ENCODE measurements around the gene COL20A1. TPM values are rescaled to one million over a fixed set of nuclear protein-coding genes. Genes with fewer than 3 reads are reported as not detected.

The COL20A1 gene
- total and polyA plus RNA-seq, 4 donors, result 0.09 to 0.15 TPM; not detected in 2

DNA sequence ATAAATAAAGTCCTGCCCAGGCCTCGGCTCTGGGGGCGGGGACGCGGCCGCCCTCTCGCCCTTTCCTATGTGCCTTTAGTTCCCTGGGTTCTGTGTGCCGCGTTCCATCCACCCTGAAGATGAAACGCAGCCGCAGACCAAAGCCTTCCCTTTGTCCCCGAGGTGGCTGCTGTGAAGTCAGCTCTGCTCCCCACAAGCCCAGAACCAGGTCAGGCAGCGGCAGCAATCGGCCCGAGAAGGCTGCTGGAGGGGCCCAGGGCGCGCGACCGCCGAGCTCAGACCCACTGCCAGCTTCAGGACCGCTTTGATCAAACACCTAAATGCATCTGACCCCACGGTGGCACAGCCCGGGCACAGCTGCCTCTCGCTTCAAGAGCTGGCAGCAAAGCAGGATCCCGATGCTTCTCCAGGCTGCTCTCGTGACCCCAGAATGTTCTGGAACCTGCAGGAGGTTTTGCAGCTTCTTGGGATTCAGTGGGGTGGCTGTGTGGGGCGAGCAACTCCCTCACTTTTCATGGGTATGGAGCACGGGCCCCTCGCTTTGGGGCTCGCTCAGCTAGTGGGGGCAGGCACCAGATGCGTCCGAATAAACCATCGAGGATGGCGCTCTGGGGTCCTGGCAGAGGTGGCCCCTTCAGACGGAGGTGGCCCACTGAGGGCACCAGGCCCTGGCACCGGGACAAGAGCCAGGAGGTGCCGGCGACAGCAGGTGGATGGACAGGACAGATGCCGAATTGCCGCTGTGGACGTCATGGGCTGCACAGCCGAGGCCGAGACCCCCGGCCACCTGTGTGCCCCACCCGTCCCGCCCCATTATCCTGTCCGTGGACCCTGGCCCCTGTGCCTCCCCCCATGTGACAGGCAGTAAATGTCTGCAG is 55.2 kb downstream of the COL20A1 start:
- ATAC-seq (ENCODE audit: low FRiP score), result no peak
- Histone ChIP-seq H3K27me3 (ENCODE audit: control insufficient read depth in 1 of 2, insufficient read depth in 2 of 2, low read length in 1 of 2) (no peaks in the 10 kb centered on the region), H3K36me3 (ENCODE audit: control insufficient read depth in 1 of 2, insufficient read depth in 2 of 2, low read length in 1 of 2) (no peaks in the 10 kb centered on the region), H3K4me3 (ENCODE audit: low read length in 2 of 2) (no peak overlapping the region), H3K27ac (ENCODE audit: low read depth in 1 of 2, low read length in 2 of 2) (no peak overlapping the region), H3K4me1 (ENCODE audit: control insufficient read depth in 1 of 2, insufficient read depth in 2 of 2, low read length in 2 of 2) (no peaks in the 10 kb centered on the region), H3K9me3 (ENCODE audit: control insufficient read depth, low read length) (no peaks in the 10 kb centered on the region)
- WGBS, 2 donors, result 83 to 85% methylated on average over 46 of the region's 46 CpGs
- intact Hi-C loops (cut with DNase I), result no loop called here
- DNase-seq, result no peak

DNA sequence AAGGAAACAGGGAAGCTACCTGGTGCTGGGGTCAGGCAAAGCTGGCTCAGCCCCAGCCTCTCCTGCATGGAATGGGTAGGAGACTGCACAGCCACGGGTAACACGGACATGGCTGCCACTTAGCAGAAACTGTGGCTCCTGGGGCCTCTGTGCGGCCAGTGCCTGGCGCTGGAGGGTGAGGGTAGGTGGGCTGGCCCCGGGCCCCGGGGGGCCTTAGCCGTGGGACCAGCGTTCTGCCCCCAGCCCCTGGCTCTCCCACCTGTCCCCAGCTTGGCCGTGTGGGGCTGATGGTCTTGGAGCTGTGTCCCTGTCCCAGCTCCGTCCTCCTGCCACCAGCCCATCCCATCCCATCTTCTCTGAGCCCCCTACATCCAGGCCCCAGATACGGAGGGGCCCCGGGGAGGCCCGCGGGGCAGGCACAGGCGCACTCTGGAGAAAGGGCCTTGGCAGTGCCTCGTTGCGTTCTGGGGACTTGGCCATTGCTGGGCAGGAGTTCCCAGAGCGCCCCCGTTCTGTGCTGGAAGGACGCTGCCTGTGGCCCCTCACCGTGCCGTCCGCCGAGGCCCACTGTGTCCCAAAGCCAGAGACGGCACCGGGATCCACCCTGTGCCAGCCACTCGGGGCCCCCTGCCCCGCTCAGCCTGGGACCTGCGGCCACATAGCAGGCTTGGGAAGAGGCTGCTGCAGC is 56.0 kb downstream of the COL20A1 start:
- Histone ChIP-seq H3K27ac (ENCODE audit: low read depth in 1 of 2, low read length in 2 of 2) (no peak overlapping the region), H3K27me3 (ENCODE audit: control insufficient read depth in 1 of 2, insufficient read depth in 2 of 2, low read length in 1 of 2) (no peaks in the 10 kb centered on the region)
- no peak for DNase-seq

DNA sequence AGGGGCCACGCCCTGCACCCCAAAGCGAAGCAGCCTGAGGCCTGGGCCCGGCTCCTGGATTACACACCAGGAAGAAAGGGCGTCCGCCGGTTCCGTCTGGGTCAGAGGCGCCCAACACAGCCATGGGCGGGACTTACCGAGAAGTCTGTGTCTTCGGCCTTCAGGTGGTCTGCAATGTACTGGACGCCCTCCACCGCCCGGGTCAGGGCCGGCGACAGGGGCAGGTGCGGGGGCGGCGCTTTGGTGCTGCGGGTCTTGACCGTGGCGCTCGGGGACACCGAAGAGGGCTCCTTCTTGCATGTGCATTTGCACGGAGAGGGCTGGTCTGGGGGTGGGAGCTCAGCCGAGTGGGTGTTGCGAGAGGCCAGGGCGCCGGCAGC is 56.5 kb downstream of the COL20A1 start:
- DNase-seq, result no peak
- 85 to 87% methylated on average over 29 of the region's 29 CpGs for WGBS, 2 donors
- Histone ChIP-seq H3K4me3 (ENCODE audit: low read length in 2 of 2) (no peak overlapping the region), H3K4me1 (ENCODE audit: control insufficient read depth in 1 of 2, insufficient read depth in 2 of 2, low read length in 2 of 2) (no peaks in the 10 kb centered on the region), H3K27ac (ENCODE audit: low read depth in 1 of 2, low read length in 2 of 2) (no peak overlapping the region), H3K9me3 (ENCODE audit: control insufficient read depth, low read length) (no peaks in the 10 kb centered on the region), H3K36me3 (ENCODE audit: control insufficient read depth in 1 of 2, insufficient read depth in 2 of 2, low read length in 1 of 2) (no peaks in the 10 kb centered on the region), H3K27me3 (ENCODE audit: control insufficient read depth in 1 of 2, insufficient read depth in 2 of 2, low read length in 1 of 2) (no peaks in the 10 kb centered on the region)
- intact Hi-C loops (cut with DNase I), result no loop called here
- ATAC-seq (ENCODE audit: low FRiP score), result no peak

More for the DNA sequence above, 56.0 kb downstream of the COL20A1 start:
- WGBS, 2 donors, result 87 to 88% methylated on average over 28 to 29 of the region's 29 CpGs
- ATAC-seq (ENCODE audit: low FRiP score), result no peak
- H3K36me3 ChIP-seq (ENCODE audit: control insufficient read depth in 1 of 2, insufficient read depth in 2 of 2, low read length in 1 of 2), result no peaks in the 10 kb centered on the region
- no peaks in the 10 kb centered on the region for H3K4me1 ChIP-seq (ENCODE audit: control insufficient read depth in 1 of 2, insufficient read depth in 2 of 2, low read length in 2 of 2)
- no peak overlapping the region for H3K4me3 ChIP-seq (ENCODE audit: low read length in 2 of 2)
- intact Hi-C loops (cut with DNase I), result no loop called here
- H3K9me3 ChIP-seq (ENCODE audit: control insufficient read depth, low read length), result no peaks in the 10 kb centered on the region

DNA sequence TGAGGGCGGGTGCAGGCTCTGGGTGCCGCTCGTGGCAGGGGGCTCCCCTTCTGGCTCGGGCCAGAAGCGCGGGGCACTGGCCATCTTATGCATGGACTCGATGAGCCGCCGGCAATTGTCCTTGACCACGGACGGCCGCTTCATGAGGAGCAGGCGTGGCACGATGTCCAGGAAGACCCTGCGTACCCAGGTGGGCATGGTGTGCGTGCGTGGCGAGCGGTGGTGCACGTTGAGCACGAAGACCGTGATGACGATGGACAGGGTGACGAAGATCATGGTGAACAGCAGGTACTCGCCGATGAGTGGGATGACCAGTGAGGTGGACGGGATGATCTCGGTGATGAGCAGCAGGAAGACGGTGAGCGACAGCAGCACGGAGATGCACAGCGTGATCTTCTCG is 57.2 kb downstream of the COL20A1 start:
- Histone ChIP-seq H3K27ac (ENCODE audit: low read depth in 1 of 2, low read length in 2 of 2) (no peak overlapping the region), H3K27me3 (ENCODE audit: control insufficient read depth in 1 of 2, insufficient read depth in 2 of 2, low read length in 1 of 2) (no peaks in the 10 kb centered on the region), H3K4me3 (ENCODE audit: low read length in 2 of 2) (no peak overlapping the region), H3K9me3 (ENCODE audit: control insufficient read depth, low read length) (no peaks in the 10 kb centered on the region), H3K4me1 (ENCODE audit: control insufficient read depth in 1 of 2, insufficient read depth in 2 of 2, low read length in 2 of 2) (no peaks in the 10 kb centered on the region), H3K36me3 (ENCODE audit: control insufficient read depth in 1 of 2, insufficient read depth in 2 of 2, low read length in 1 of 2) (no peaks in the 10 kb centered on the region)
- intact Hi-C loops (cut with DNase I), result no loop called here
- DNase-seq (no peak), ATAC-seq (ENCODE audit: low FRiP score) (no peak)
- WGBS, 2 donors, result 92 to 93% methylated on average over 33 of the region's 33 CpGs

DNA sequence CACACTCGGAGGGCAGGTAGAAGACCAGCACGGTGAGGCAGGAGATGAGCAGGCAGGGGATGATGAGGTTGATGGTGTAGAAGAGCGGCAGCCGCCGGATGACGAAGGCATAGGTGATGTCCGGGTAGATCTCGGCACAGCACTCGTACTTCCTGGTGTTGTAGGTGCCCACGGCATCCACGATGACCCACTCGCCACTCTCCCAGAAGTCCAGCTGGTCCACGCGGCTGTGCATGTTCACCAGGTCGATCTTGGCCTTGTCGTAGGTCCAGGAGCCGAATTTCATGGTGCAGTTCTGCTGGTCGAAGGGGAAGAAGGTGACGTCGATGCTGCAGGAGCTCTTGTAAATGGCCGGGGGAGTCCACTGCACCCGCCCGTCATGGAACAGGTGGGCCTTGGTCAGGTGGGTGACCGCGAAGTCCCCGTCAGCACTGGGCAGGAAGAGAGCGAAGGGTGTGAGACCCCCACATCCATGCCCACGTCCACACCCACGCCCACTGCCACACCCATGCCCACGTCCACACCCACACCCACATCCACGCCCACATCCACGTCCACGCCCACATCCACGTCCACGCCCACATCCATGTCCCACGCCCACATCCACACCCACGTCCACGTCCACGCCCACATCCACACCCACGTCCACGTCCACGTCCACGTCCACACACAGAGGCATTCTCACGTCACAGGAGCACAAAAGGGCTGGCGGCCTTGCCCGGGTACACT is 57.8 kb downstream of the COL20A1 start:
- no peak overlapping the region for H3K4me3 ChIP-seq (ENCODE audit: low read length in 2 of 2)
- no peaks in the 10 kb centered on the region for H3K9me3 ChIP-seq (ENCODE audit: control insufficient read depth, low read length)
- no peaks in the 10 kb centered on the region for H3K36me3 ChIP-seq (ENCODE audit: control insufficient read depth in 1 of 2, insufficient read depth in 2 of 2, low read length in 1 of 2)
- DNase-seq, result no peak
- H3K27me3 ChIP-seq (ENCODE audit: control insufficient read depth in 1 of 2, insufficient read depth in 2 of 2, low read length in 1 of 2), result no peaks in the 10 kb centered on the region
- H3K27ac ChIP-seq (ENCODE audit: low read depth in 1 of 2, low read length in 2 of 2), result no peak overlapping the region
- 88 to 89% methylated on average over 37 to 46 of the region's 46 CpGs for WGBS, 2 donors
- no peaks in the 10 kb centered on the region for H3K4me1 ChIP-seq (ENCODE audit: control insufficient read depth in 1 of 2, insufficient read depth in 2 of 2, low read length in 2 of 2)
- intact Hi-C loops (cut with DNase I), result no loop called here
- no peak for ATAC-seq (ENCODE audit: low FRiP score)

DNA sequence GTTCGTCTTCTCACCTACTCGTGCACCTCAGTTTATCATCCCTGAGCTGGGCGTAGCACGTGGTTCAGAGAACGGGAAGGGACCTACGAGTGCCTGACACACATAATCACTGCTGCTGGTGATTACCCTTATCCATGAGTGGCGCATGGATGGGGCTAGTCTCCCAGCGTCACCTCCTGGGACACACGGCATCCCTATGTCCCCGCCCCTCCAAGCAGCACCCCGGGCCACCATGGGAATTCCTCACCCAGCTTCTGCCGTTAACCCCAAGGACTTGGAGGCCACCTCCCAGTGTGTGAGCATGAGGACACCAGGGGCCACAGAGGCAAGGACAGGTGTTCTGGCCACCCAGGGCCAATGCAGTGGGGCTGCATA is 58.3 kb downstream of the COL20A1 start:
- WGBS, 2 donors, result 88 to 91% methylated on average over 12 of the region's 12 CpGs
- Histone ChIP-seq H3K27ac (ENCODE audit: low read depth in 1 of 2, low read length in 2 of 2) (no peak overlapping the region), H3K27me3 (ENCODE audit: control insufficient read depth in 1 of 2, insufficient read depth in 2 of 2, low read length in 1 of 2) (no peaks in the 10 kb centered on the region), H3K4me3 (ENCODE audit: low read length in 2 of 2) (no peak overlapping the region), H3K9me3 (ENCODE audit: control insufficient read depth, low read length) (no peaks in the 10 kb centered on the region), H3K36me3 (ENCODE audit: control insufficient read depth in 1 of 2, insufficient read depth in 2 of 2, low read length in 1 of 2) (no peaks in the 10 kb centered on the region), H3K4me1 (ENCODE audit: control insufficient read depth in 1 of 2, insufficient read depth in 2 of 2, low read length in 2 of 2) (no peaks in the 10 kb centered on the region)
- no peak for DNase-seq
- no peak for ATAC-seq (ENCODE audit: low FRiP score)
- intact Hi-C loops (cut with DNase I), result no loop called here

DNA sequence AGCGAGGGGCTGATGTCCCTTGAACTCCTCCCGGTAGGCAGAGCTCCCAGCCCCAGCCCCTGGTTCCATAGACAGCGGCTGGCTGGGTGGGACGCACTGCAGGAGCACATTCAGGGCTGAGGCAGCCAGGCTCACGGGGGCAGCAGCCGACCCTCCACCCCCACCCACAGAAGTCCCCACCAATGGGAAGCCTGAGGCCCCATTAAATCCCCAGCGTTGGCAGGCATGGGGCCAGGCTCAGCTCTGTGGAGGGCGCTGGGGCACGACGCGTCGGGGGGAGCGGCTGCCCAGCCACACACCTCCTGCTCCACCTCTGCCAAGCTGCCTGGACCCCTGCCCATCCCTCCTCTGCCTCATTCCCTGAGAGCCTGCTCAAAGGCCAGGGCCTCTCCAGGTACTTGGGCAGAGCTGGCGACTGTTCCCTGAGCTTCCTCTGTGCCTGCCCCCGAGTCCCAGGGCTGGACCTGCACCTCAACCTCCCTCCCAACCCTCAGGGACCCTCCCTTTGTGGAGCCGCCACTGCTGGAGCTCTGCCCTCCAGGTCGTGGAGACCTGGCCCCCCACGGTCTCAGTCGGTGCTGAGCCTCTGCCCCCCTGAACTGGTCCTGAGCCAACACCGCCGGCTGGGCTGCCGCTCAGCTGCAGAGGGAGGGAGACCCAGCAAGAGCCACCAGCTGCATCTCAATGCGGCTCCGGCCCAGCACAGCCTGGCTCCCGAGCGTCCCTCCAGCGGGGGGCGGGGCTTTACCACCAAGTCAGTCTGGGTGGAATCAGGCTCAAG is 59.0 kb downstream of the COL20A1 start:
- no peaks in the 10 kb centered on the region for H3K27me3 ChIP-seq (ENCODE audit: control insufficient read depth in 1 of 2, insufficient read depth in 2 of 2, low read length in 1 of 2)
- ATAC-seq (ENCODE audit: low FRiP score) (no peak), DNase-seq (no peak)
- WGBS, 2 donors, result 27 to 30% methylated on average over 25 to 28 of the region's 28 CpGs
- no peak overlapping the region for H3K4me3 ChIP-seq (ENCODE audit: low read length in 2 of 2)
- intact Hi-C loops (cut with DNase I), result no loop called here
- no peak overlapping the region for H3K27ac ChIP-seq (ENCODE audit: low read depth in 1 of 2, low read length in 2 of 2)
- no peaks in the 10 kb centered on the region for H3K4me1 ChIP-seq (ENCODE audit: control insufficient read depth in 1 of 2, insufficient read depth in 2 of 2, low read length in 2 of 2)
- H3K36me3 ChIP-seq (ENCODE audit: control insufficient read depth in 1 of 2, insufficient read depth in 2 of 2, low read length in 1 of 2), result no peaks in the 10 kb centered on the region
- H3K9me3 ChIP-seq (ENCODE audit: control insufficient read depth, low read length), result no peaks in the 10 kb centered on the region

DNA sequence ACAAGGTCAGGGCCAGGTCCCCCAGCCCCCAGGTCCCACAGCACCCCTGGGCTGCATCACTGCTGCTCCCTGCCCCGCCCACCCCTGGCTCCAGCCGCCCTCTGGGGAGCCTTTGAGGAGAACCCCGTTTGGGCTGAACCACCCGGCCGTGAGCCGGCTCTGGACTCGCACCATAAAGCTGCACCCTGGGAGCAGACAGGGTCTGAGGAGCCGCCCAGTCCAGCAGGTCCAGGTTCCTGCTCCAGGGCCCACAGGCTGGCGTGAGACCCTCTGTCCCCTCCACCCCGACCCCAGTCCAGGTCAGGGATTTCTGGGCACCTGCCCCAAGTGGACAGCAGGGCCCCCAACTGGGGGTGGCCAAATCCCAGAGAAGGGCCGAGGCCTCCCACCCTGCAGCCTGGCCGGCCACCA is 59.8 kb downstream of the COL20A1 start:
- Histone ChIP-seq H3K4me3 (ENCODE audit: low read length in 2 of 2) (no peak overlapping the region), H3K27ac (ENCODE audit: low read depth in 1 of 2, low read length in 2 of 2) (no peak overlapping the region), H3K36me3 (ENCODE audit: control insufficient read depth in 1 of 2, insufficient read depth in 2 of 2, low read length in 1 of 2) (no peaks in the 10 kb centered on the region), H3K27me3 (ENCODE audit: control insufficient read depth in 1 of 2, insufficient read depth in 2 of 2, low read length in 1 of 2) (no peaks in the 10 kb centered on the region), H3K9me3 (ENCODE audit: control insufficient read depth, low read length) (no peaks in the 10 kb centered on the region), H3K4me1 (ENCODE audit: control insufficient read depth in 1 of 2, insufficient read depth in 2 of 2, low read length in 2 of 2) (no peaks in the 10 kb centered on the region)
- 37 to 40% methylated on average over 10 to 12 of the region's 12 CpGs for WGBS, 2 donors
- DNase-seq, result no peak
- intact Hi-C loops (cut with DNase I), result no loop called here
- no peak for ATAC-seq (ENCODE audit: low FRiP score)
